CD8-positive, alpha-beta memory T cell (primary cell): ENCODE measurements around the gene KYAT1. TPM values are rescaled to one million over a fixed set of nuclear protein-coding genes. Genes with fewer than 3 reads are reported as not detected.

Source experiments
- CTCF ChIA-PET: fragments of 350-600 bp; sonication (Branson Sonifier 250); formaldehyde crosslinking; loops from one replicate; lab custom pipeline; 2021; ENCODE audit warnings: antibody characterized with exemption; lab: Charles Lee
- POLR2A ChIA-PET: fragments of 350-600 bp; sonication (Branson Sonifier 250); formaldehyde crosslinking; loops from one replicate; lab custom pipeline; 2021; ENCODE audit warnings: antibody characterized with exemption; lab: Charles Lee
- DNase-seq, 5 donors: peaks; one replicate each; pipeline versions ENCODE4 v3.0.0 to v3.0.0-alpha.2; 2020 to 2022; ENCODE audit warnings: mixed read lengths in 1 of 5
- H3K27ac ChIP-seq: one replicate; pipeline ENCODE4 v1.7.0; 2013; ENCODE audit warnings: low read depth, mild to moderate bottlenecking, low read length, moderate library complexity
- H3K27me3 ChIP-seq: 2 replicates; pipeline ENCODE4 v1.7.0; 2013; ENCODE audit warnings: low read length, mild to moderate bottlenecking; ENCODE audit not compliant: insufficient read depth, poor library complexity, severe bottlenecking
- H3K36me3 ChIP-seq: 2 replicates; pipeline ENCODE4 v1.7.0; 2013; ENCODE audit warnings: mild to moderate bottlenecking, low read length, moderate library complexity; ENCODE audit not compliant: insufficient read depth
- H3K4me1 ChIP-seq: 2 replicates; pipeline ENCODE4 v1.7.0; 2013; ENCODE audit warnings: mild to moderate bottlenecking, low read length, moderate library complexity; ENCODE audit not compliant: insufficient read depth
- H3K4me3 ChIP-seq: 2 replicates; pipeline ENCODE4 v1.7.0; 2013; ENCODE audit warnings: mild to moderate bottlenecking, low read length
- H3K9me3 ChIP-seq: 2 replicates; pipeline ENCODE4 v1.7.0; 2013; ENCODE audit warnings: mild to moderate bottlenecking, low read length
- H3K27ac Mint-ChIP-seq, 8 donors: one replicate each; pipeline ENCODE4 v1.8.0; 2020 to 2021; ENCODE audit warnings: mixed read lengths in 8 of 8, mild to moderate bottlenecking in 6 of 8, inconsistent platforms in 3 of 8, moderate library complexity in 3 of 8
- H3K27me3 Mint-ChIP-seq, 2 donors: one replicate each; pipeline ENCODE4 v1.8.0; 2020 to 2021; ENCODE audit warnings: mixed read lengths in 2 of 2, mild to moderate bottlenecking in 1 of 2, moderate library complexity in 1 of 2
- H3K36me3 Mint-ChIP-seq, 3 donors: one replicate each; pipeline ENCODE4 v1.8.0; 2020 to 2021; ENCODE audit warnings: mixed read lengths in 3 of 3, inconsistent platforms in 1 of 3, mild to moderate bottlenecking in 1 of 3
- H3K4me1 Mint-ChIP-seq, 3 donors: one replicate each; pipeline ENCODE4 v1.8.0; 2020 to 2021; ENCODE audit warnings: mixed read lengths in 3 of 3, inconsistent platforms in 1 of 3, mild to moderate bottlenecking in 1 of 3
- H3K4me3 Mint-ChIP-seq, 7 donors: one replicate each; pipeline ENCODE4 v1.8.0; 2020 to 2021; ENCODE audit warnings: mixed read lengths in 7 of 7, mild to moderate bottlenecking in 6 of 7, moderate library complexity in 4 of 7, inconsistent platforms in 2 of 7
- H3K9me3 Mint-ChIP-seq, 5 donors: one replicate each; pipeline ENCODE4 v1.8.0; 2020 to 2022; ENCODE audit warnings: mixed read lengths in 5 of 5, mild to moderate bottlenecking in 3 of 5, moderate library complexity in 2 of 5, inconsistent platforms in 1 of 5
- polyA plus RNA-seq: library from polyadenylated mRNA; unstranded; fragments of 300-500 nt; fragmentation: Illumina TruSeq; gene quantifications from one replicate; pipeline ENCODE4 v1.2.3, GENCODE V29; 2021
- total RNA-seq, 2 experiments: library from RNA; stranded (reverse); gene quantifications; one replicate each; pipeline ENCODE4 v1.2.3, GENCODE V29; 2021

The KYAT1 gene
- total and polyA plus RNA-seq, 3 experiments from 2014 or later, result 8.8 to 10.4 (median 8.9) TPM

- H3K4me1 ChIP-seq, result peaks cover 49% of the 10 kb centered on the region
These were observed 24.2 kb upstream of the KYAT1 start for GRCh38 chr9:128905964-128906363.

GRCh38 chr9:128903871-128904620 lies 22.3 kb upstream of the KYAT1 start:
- H3K27ac Mint-ChIP-seq, result peak overlapping the region; percentile 67 to 98 (median 93)
- POLR2A ChIA-PET, result no interaction called here
- Histone ChIP-seq H3K27ac (no peak overlapping the region), H3K9me3 (no peaks in the 10 kb centered on the region), H3K4me1 (peaks cover 52% of the 10 kb centered on the region), H3K4me3 (no peak overlapping the region), H3K27me3 (no peaks in the 10 kb centered on the region), H3K36me3 (peaks cover 19% of the 10 kb centered on the region)
- peaks cover 6 to 28% (median 7%) of the 10 kb centered on the region in 3 donors for H3K36me3 Mint-ChIP-seq
- no peaks in the 10 kb centered on the region for H3K27me3 Mint-ChIP-seq
- peak overlapping the region in 2 of 7 donors; percentile 29 to 83 for H3K4me3 Mint-ChIP-seq
- peaks cover 49 to 75% (median 53%) of the 10 kb centered on the region in 3 donors for H3K4me1 Mint-ChIP-seq
- DNase-seq, result no peak
- CTCF ChIA-PET, result interaction anchor here (1.2 to 5.4 kb wide), 2 partner anchors 14 to 22 kb away, joined by 3 to 28 read pairs; partner anchors contain the start of genes KYAT1 and LRRC8A
- H3K9me3 Mint-ChIP-seq, result no peaks in the 10 kb centered on the region

More at GRCh38 chr9:128905964-128906363, 24.2 kb upstream of the KYAT1 start:
- Mint-ChIP-seq H3K27me3 (no peaks in the 10 kb centered on the region), H3K36me3 (peaks cover 9 to 43% (median 9%) of the 10 kb centered on the region in 3 donors), H3K9me3 (no peaks in the 10 kb centered on the region), H3K27ac (peak overlapping the region in 7 of 8 donors; percentile 21 to 92 (median 64)), H3K4me3 (no peak overlapping the region), H3K4me1 (peaks cover 43 to 70% (median 45%) of the 10 kb centered on the region in 3 donors)
- no peak for DNase-seq
- no peak overlapping the region for H3K27ac ChIP-seq
- CTCF ChIA-PET, result no interaction called here
- POLR2A ChIA-PET, result no interaction called here
- H3K36me3 ChIP-seq, result peaks cover 32% of the 10 kb centered on the region
- H3K9me3 ChIP-seq, result no peaks in the 10 kb centered on the region
- H3K4me3 ChIP-seq, result no peak overlapping the region
- no peaks in the 10 kb centered on the region for H3K27me3 ChIP-seq

GRCh38 chr9:128903079-128903461 lies 21.3 kb upstream of the KYAT1 start:
- H3K27ac Mint-ChIP-seq, result peak overlapping the region; percentile 91 to 99 (median 98)
- peak overlapping the region; percentile 60 for H3K4me3 ChIP-seq
- POLR2A ChIA-PET, result no interaction called here
- H3K4me3 Mint-ChIP-seq, result peak overlapping the region in 6 of 7 donors; percentile 81 to 87 (median 82)
- H3K9me3 Mint-ChIP-seq, result no peaks in the 10 kb centered on the region
- H3K27ac ChIP-seq, result peak overlapping the region; percentile 73
- peaks cover 9% of the 10 kb centered on the region for H3K36me3 ChIP-seq
- H3K4me1 Mint-ChIP-seq, result peaks cover 54 to 81% (median 55%) of the 10 kb centered on the region in 3 donors
- peaks cover 62% of the 10 kb centered on the region for H3K4me1 ChIP-seq
- no peak for DNase-seq
- peaks cover 3 to 22% (median 5%) of the 10 kb centered on the region in 3 donors for H3K36me3 Mint-ChIP-seq
- no peaks in the 10 kb centered on the region for H3K27me3 Mint-ChIP-seq
- no peaks in the 10 kb centered on the region for H3K27me3 ChIP-seq
- CTCF ChIA-PET, result interaction anchor here (1.2 to 5.4 kb wide), 3 partner anchors 13 to 41 kb away, joined by 3 to 28 read pairs (median 6); partner anchors contain the start of genes KYAT1 and LRRC8A
- no peaks in the 10 kb centered on the region for H3K9me3 ChIP-seq

- H3K36me3 ChIP-seq, result peaks cover 4% of the 10 kb centered on the region
- no peaks in the 10 kb centered on the region for H3K9me3 Mint-ChIP-seq
These were observed 20.8 kb upstream of the KYAT1 start for GRCh38 chr9:128902351-128903078.

GRCh38 chr9:128901822-128902221 lies 20.1 kb upstream of the KYAT1 start:
- DNase-seq, result peak in 1 of 5 donors; percentile 21
- CTCF ChIA-PET, result interaction anchor here (0.6 to 5.4 kb wide), 4 partner anchors 20 to 744 kb away, joined by 3 to 28 read pairs (median 6); partner anchors contain the start of genes KYAT1 and LRRC8A
- Mint-ChIP-seq H3K4me3 (peak overlapping the region; percentile 72 to 87 (median 82)), H3K9me3 (no peaks in the 10 kb centered on the region), H3K4me1 (peaks cover 58 to 82% (median 63%) of the 10 kb centered on the region in 3 donors), H3K27me3 (no peaks in the 10 kb centered on the region), H3K27ac (peak overlapping the region; percentile 91 to 99 (median 98)), H3K36me3 (peaks cover 0 to 14% (median 3%) of the 10 kb centered on the region in 3 donors)
- H3K27me3 ChIP-seq, result no peaks in the 10 kb centered on the region
- H3K36me3 ChIP-seq, result peaks cover 7% of the 10 kb centered on the region
- H3K27ac ChIP-seq, result peak overlapping the region; percentile 73
- H3K9me3 ChIP-seq, result no peaks in the 10 kb centered on the region
- peaks cover 73% of the 10 kb centered on the region for H3K4me1 ChIP-seq
- peak overlapping the region; percentile 63 for H3K4me3 ChIP-seq
- POLR2A ChIA-PET, result interaction anchor here (0.5 kb wide), 1 partner anchor 26 kb away, joined by 4 read pairs; no protein-coding TSS in a partner anchor

More at GRCh38 chr9:128902351-128903078, 20.8 kb upstream of the KYAT1 start:
- ChIA-PET CTCF (interaction anchor here (0.6 to 5.4 kb wide), 4 partner anchors 21 to 744 kb away, joined by 3 to 28 read pairs (median 6); partner anchors contain the start of genes KYAT1 and LRRC8A), POLR2A (interaction anchor here (0.5 kb wide), 2 partner anchors 25 to 87 kb away, joined by 4 read pairs; no protein-coding TSS in a partner anchor)
- Mint-ChIP-seq H3K27ac (peak overlapping the region; percentile 91 to 99 (median 98)), H3K4me1 (peaks cover 57 to 84% (median 60%) of the 10 kb centered on the region in 3 donors), H3K4me3 (peak overlapping the region; percentile 72 to 87 (median 82)), H3K27me3 (no peaks in the 10 kb centered on the region), H3K36me3 (peaks cover 2 to 17% (median 4%) of the 10 kb centered on the region in 3 donors)
- Histone ChIP-seq H3K4me3 (peak overlapping the region; percentile 63), H3K4me1 (peaks cover 67% of the 10 kb centered on the region), H3K27ac (peak overlapping the region; percentile 73), H3K27me3 (no peaks in the 10 kb centered on the region), H3K9me3 (no peaks in the 10 kb centered on the region)
- DNase-seq, result peak; percentile 71 to 93 (median 86)

- Histone ChIP-seq H3K27me3 (no peaks in the 10 kb centered on the region), H3K4me1 (peaks cover 78% of the 10 kb centered on the region), H3K4me3 (peak overlapping the region; percentile 63), H3K27ac (no peak overlapping the region), H3K36me3 (peaks cover 10% of the 10 kb centered on the region), H3K9me3 (no peaks in the 10 kb centered on the region)
- peak overlapping the region in 3 of 7 donors; percentile 19 to 84 (median 78) for H3K4me3 Mint-ChIP-seq
- ChIA-PET POLR2A (no interaction called here), CTCF (interaction anchor here (1.1 to 5.4 kb wide), 3 partner anchors 20 to 83 kb away, joined by 3 to 28 read pairs (median 6); partner anchors contain the start of genes ENDOG, KYAT1 and LRRC8A)
- peak overlapping the region in 7 of 8 donors; percentile 91 to 99 (median 98) for H3K27ac Mint-ChIP-seq
- no peak for DNase-seq
- peaks cover 0 to 13% (median 3%) of the 10 kb centered on the region in 3 donors for H3K36me3 Mint-ChIP-seq
- no peaks in the 10 kb centered on the region for H3K27me3 Mint-ChIP-seq
- H3K9me3 Mint-ChIP-seq, result no peaks in the 10 kb centered on the region
- peaks cover 57 to 83% (median 64%) of the 10 kb centered on the region in 3 donors for H3K4me1 Mint-ChIP-seq
These were observed 19.6 kb upstream of the KYAT1 start for GRCh38 chr9:128901379-128901778.

- peak in 1 of 5 donors; percentile 44 for DNase-seq
- Histone ChIP-seq H3K9me3 (no peaks in the 10 kb centered on the region), H3K27ac (peak overlapping the region; percentile 35), H3K4me1 (peaks cover 94% of the 10 kb centered on the region), H3K4me3 (no peak overlapping the region), H3K27me3 (no peaks in the 10 kb centered on the region), H3K36me3 (peaks cover 10% of the 10 kb centered on the region)
- H3K27me3 Mint-ChIP-seq, result no peaks in the 10 kb centered on the region
- peaks cover 0 to 25% (median 7%) of the 10 kb centered on the region in 3 donors for H3K36me3 Mint-ChIP-seq
- CTCF ChIA-PET, result interaction anchor here (2.2 to 5.4 kb wide), 2 partner anchors 18 to 29 kb away, joined by 6 to 28 read pairs; partner anchors contain the start of genes KYAT1 and LRRC8A
- POLR2A ChIA-PET, result interaction anchor here (0.7 kb wide), 1 partner anchor 210 kb away, joined by 3 read pairs; no protein-coding TSS in a partner anchor
- peaks cover 68 to 89% (median 80%) of the 10 kb centered on the region in 3 donors for H3K4me1 Mint-ChIP-seq
- H3K27ac Mint-ChIP-seq, result peak overlapping the region; percentile 91 to 98 (median 94)
- H3K4me3 Mint-ChIP-seq, result peak overlapping the region; percentile 50 to 65 (median 61)
- no peaks in the 10 kb centered on the region for H3K9me3 Mint-ChIP-seq
These were observed 18.0 kb upstream of the KYAT1 start for GRCh38 chr9:128899566-128900322.
